H9 (cell line): ENCODE measurements around the gene DCUN1D2. TPM values are rescaled to one million over a fixed set of nuclear protein-coding genes. Genes with fewer than 3 reads are reported as not detected.

ENCODE experiments used
- DNase-seq: peaks from one replicate; pipeline ENCODE4 v3.0.0-alpha.2; 2017
- H2AFZ ChIP-seq: one replicate; pipeline ENCODE4 v1.6.1; 2013; ENCODE audit warnings: mild to moderate bottlenecking, low read length, control low read depth, moderate library complexity
- H2AK5ac ChIP-seq: 2 replicates; pipeline ENCODE4 v1.6.1; 2013; ENCODE audit warnings: low read length, control low read depth, mixed read lengths; ENCODE audit not compliant: insufficient read length
- H2BK120ac ChIP-seq: one replicate; pipeline ENCODE4 v1.6.1; 2013; ENCODE audit warnings: low read depth, mild to moderate bottlenecking, low read length, control low read depth, inconsistent platforms; ENCODE audit not compliant: poor library complexity, severe bottlenecking
- H2BK12ac ChIP-seq: 2 replicates; pipeline ENCODE4 v1.6.1; 2013; ENCODE audit warnings: low read length, control low read depth, mixed read lengths, low read depth; ENCODE audit not compliant: insufficient read length
- H2BK15ac ChIP-seq: 2 replicates; pipeline ENCODE4 v1.6.1; 2013; ENCODE audit warnings: low read depth, low read length, control low read depth
- H2BK20ac ChIP-seq: one replicate; pipeline ENCODE4 v1.6.1; 2013; ENCODE audit warnings: low read depth, mild to moderate bottlenecking, low read length, control low read depth, inconsistent platforms; ENCODE audit not compliant: poor library complexity, severe bottlenecking
- H2BK5ac ChIP-seq: 2 replicates; pipeline ENCODE4 v1.6.1; 2013; ENCODE audit warnings: low read length, control low read depth, mixed read lengths; ENCODE audit not compliant: insufficient read length
- H3K14ac ChIP-seq: 2 replicates; pipeline ENCODE4 v1.6.1; 2013; ENCODE audit warnings: low read length, control low read depth; ENCODE audit not compliant: insufficient read depth
- H3K18ac ChIP-seq: 2 replicates; pipeline ENCODE4 v1.6.1; 2013; ENCODE audit warnings: low read depth, mild to moderate bottlenecking, mixed read lengths, low read length, control low read depth; ENCODE audit not compliant: insufficient read length
- H3K23ac ChIP-seq: 2 replicates; pipeline ENCODE4 v1.6.1; 2013; ENCODE audit warnings: low read length, control low read depth, mixed read lengths, low read depth; ENCODE audit not compliant: insufficient read length
- H3K23me2 ChIP-seq: 2 replicates; pipeline ENCODE4 v1.6.1; 2013; ENCODE audit warnings: low read depth, mild to moderate bottlenecking, mixed read lengths, low read length, control low read depth; ENCODE audit not compliant: insufficient read length, poor library complexity, severe bottlenecking
- H3K27ac ChIP-seq: 2 replicates; pipeline ENCODE4 v1.5.1; 2013; ENCODE audit warnings: low read length, control low read depth, mixed read lengths, low read depth; ENCODE audit not compliant: insufficient read length
- H3K27me3 ChIP-seq: 2 replicates; pipeline ENCODE4 v1.6.1; 2013; ENCODE audit warnings: low read length, control low read depth, inconsistent platforms; ENCODE audit not compliant: insufficient read depth
- H3K4ac ChIP-seq: 2 replicates; pipeline ENCODE4 v1.6.1; 2013; ENCODE audit warnings: low read depth, mild to moderate bottlenecking, control low read depth, inconsistent platforms, low read length, moderate library complexity
- H3K4me1 ChIP-seq: 2 replicates; pipeline ENCODE4 v1.6.1; 2013; ENCODE audit warnings: low read length, control low read depth, inconsistent platforms; ENCODE audit not compliant: insufficient read depth
- H3K4me2 ChIP-seq: 2 replicates; pipeline ENCODE4 v1.6.1; 2013; ENCODE audit warnings: low read length, control low read depth, mixed read lengths; ENCODE audit not compliant: insufficient read length, insufficient read depth
- H3K56ac ChIP-seq: 2 replicates; pipeline ENCODE4 v1.6.1; 2013; ENCODE audit warnings: low read depth, mild to moderate bottlenecking, mixed read lengths, low read length, control low read depth; ENCODE audit not compliant: insufficient read length
- H3K79me1 ChIP-seq: 2 replicates; pipeline ENCODE4 v1.6.1; 2013; ENCODE audit warnings: low read depth, mild to moderate bottlenecking, moderate library complexity, low read length, control low read depth, inconsistent platforms; ENCODE audit not compliant: insufficient read depth, poor library complexity, severe bottlenecking
- H3K79me2 ChIP-seq: 2 replicates; pipeline ENCODE4 v1.6.1; 2013; ENCODE audit warnings: low read length, control low read depth, inconsistent platforms; ENCODE audit not compliant: insufficient read depth
- H3K9ac ChIP-seq: 2 replicates; pipeline ENCODE4 v1.6.1; 2013; ENCODE audit warnings: low read length, control low read depth, mixed read lengths; ENCODE audit not compliant: insufficient read length; ENCODE audit errors: extremely low read depth
- H3K9me3 ChIP-seq: one replicate; pipeline ENCODE4 v1.6.1; 2013; ENCODE audit warnings: low read depth, low read length, inconsistent platforms; ENCODE audit not compliant: control insufficient read depth
- H3T11ph ChIP-seq: one replicate; pipeline ENCODE4 v1.6.1; 2013; ENCODE audit warnings: mild to moderate bottlenecking, low read length, control low read depth, inconsistent platforms
- H4K20me1 ChIP-seq: one replicate; pipeline ENCODE4 v1.6.1; 2013; ENCODE audit not compliant: control insufficient read depth, insufficient read length, insufficient read depth
- H4K5ac ChIP-seq: 2 replicates; pipeline ENCODE4 v1.6.1; 2013; ENCODE audit warnings: low read depth, mild to moderate bottlenecking, mixed read lengths, low read length, control low read depth; ENCODE audit not compliant: insufficient read length
- H4K8ac ChIP-seq: replicated peaks from 2 replicates; pipeline ENCODE4 v1.6.1; 2013; ENCODE audit warnings: low read length, control low read depth, mixed read lengths, low read depth; ENCODE audit not compliant: insufficient read length
- H4K91ac ChIP-seq: 2 replicates; pipeline ENCODE4 v1.6.1; 2013; ENCODE audit warnings: low read depth, mild to moderate bottlenecking, moderate library complexity, mixed read lengths, low read length, control low read depth; ENCODE audit not compliant: insufficient read length
- H3K27ac Mint-ChIP-seq, 3 experiments: 2 replicates in 2 of 3; 3 replicates in 1 of 3; pipeline ENCODE4 v1.8.0; 2020 to 2021; ENCODE audit warnings: mixed read lengths in 3 of 3, mild to moderate bottlenecking in 1 of 3, moderate library complexity in 1 of 3
- H3K27me3 Mint-ChIP-seq: 2 replicates; pipeline ENCODE4 v1.8.0; 2021; ENCODE audit warnings: low read depth, mild to moderate bottlenecking, moderate library complexity, mixed read lengths
- H3K36me3 Mint-ChIP-seq, 3 experiments: 2 replicates in 2 of 3; 3 replicates in 1 of 3; pipeline ENCODE4 v1.8.0; 2020 to 2021; ENCODE audit warnings: low read depth in 3 of 3, mixed read lengths in 3 of 3; ENCODE audit not compliant: insufficient read depth in 1 of 3
- H3K4me1 Mint-ChIP-seq, 2 experiments: 2 replicates each; pipeline ENCODE4 v1.8.0; 2020; ENCODE audit warnings: mixed read lengths in 2 of 2
- H3K4me3 Mint-ChIP-seq, 2 experiments: 2 replicates in 1 of 2; 3 replicates in 1 of 2; pipeline ENCODE4 v1.8.0; 2020 to 2021; ENCODE audit warnings: mild to moderate bottlenecking in 2 of 2, mixed read lengths in 2 of 2, moderate library complexity in 1 of 2
- H3K9me3 Mint-ChIP-seq, 2 experiments: 2 replicates in 1 of 2; 3 replicates in 1 of 2; pipeline ENCODE4 v1.8.0; 2020; ENCODE audit warnings: mild to moderate bottlenecking in 2 of 2, mixed read lengths in 2 of 2, moderate library complexity in 1 of 2
- WGBS: extraction: QIAGEN DNeasy Blood & Tissue Kit; methylation state at CpG from one replicate; pipeline ENCODE4 v1.1.7; 2013; ENCODE audit warnings: missing lambda C conversion rate, low lambda C conversion rate, mixed read lengths; ENCODE audit not compliant: insufficient read length; ENCODE audit errors: extremely low coverage; 5-methylcytosine and 5-hydroxymethylcytosine counted together
- total RNA-seq: library from RNA; stranded (reverse); gene quantifications from 2 replicates; pipeline ENCODE4 v1.2.1, GENCODE V29; 2021
- TF ChIP-seq, protein P1 (sequence below): fragments of 200-600 bp; sonication (generic); conservative IDR thresholded peaks from 3 replicates; pipeline ENCODE4 v1.8.0; 2021; ENCODE audit warnings: antibody characterized with exemption, mild to moderate bottlenecking

The DCUN1D2 gene
- total RNA-seq, 1 experiment from 2014 or later, result 36.8 TPM

DNA sequence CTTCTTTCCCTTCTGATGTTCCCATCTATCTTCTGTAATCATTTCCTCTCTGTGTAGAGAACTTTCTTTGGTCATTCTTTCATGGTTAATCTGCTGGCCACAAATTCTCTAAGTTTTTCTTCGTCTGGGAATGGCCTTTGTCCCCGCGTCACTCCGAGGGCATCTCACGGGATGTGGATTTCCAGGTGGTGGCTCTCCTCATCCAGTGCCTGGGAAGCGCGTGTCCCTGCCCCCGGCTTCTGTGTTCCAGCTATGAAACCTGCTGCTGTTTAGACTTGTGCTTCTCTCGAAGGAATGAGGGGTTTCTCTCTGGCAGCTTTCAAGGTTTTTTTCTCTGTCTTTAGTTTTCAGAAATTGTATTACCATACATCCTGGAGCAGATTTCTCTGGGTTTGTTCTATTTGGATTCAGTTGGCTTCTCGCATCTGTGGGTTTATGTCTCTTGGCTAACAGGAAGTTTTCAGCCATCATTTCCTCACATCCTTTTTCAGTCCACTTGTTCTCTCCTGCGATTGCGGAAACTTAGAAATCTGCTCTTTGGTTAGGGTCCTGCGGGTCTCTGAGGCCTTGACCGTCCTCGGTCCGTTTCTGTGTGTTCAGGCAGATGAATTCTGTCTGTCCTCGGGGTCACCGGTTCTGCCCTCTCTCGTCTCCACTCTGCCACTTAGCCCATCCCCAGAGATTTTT lies 36.9 kb upstream of the DCUN1D2 start:
- H3K4me1 ChIP-seq, result no peaks in the 10 kb centered on the region
- H3K27me3 Mint-ChIP-seq, result no peaks in the 10 kb centered on the region
- H2AK5ac ChIP-seq, result no peak overlapping the region
- H3K14ac ChIP-seq, result no peak overlapping the region
- H3K36me3 Mint-ChIP-seq, result peaks cover 30 to 57% (median 48%) of the 10 kb centered on the region in 3 experiments; a peak in 6 of 7 replicates
- H3K4ac ChIP-seq, result no peak overlapping the region
- H2BK20ac ChIP-seq, result no peak overlapping the region
- H4K5ac ChIP-seq, result no peak overlapping the region
- H3K4me1 Mint-ChIP-seq, result no peaks in the 10 kb centered on the region
- no peak overlapping the region for H3K18ac ChIP-seq
- no peak overlapping the region for H3T11ph ChIP-seq
- no peak overlapping the region for H2BK120ac ChIP-seq
- no peaks in the 10 kb centered on the region for H3K79me2 ChIP-seq
- H3K23ac ChIP-seq, result no peak overlapping the region
- no peak overlapping the region for H2BK12ac ChIP-seq
- H3K27ac Mint-ChIP-seq, result peak overlapping the region in 2 of 3 experiments; percentile 21 to 46; a peak in 2 of 7 replicates
- no peaks in the 10 kb centered on the region for H3K9me3 Mint-ChIP-seq
- H4K91ac ChIP-seq, result no peak overlapping the region
- no peaks in the 10 kb centered on the region for H3K27me3 ChIP-seq
- H3K9ac ChIP-seq, result no peak overlapping the region
- H4K8ac ChIP-seq, result no peak overlapping the region
- H2AFZ ChIP-seq, result no peak overlapping the region
- H2BK15ac ChIP-seq, result no peak overlapping the region
- no peak overlapping the region for H3K4me2 ChIP-seq
- no CpG with 5 or more reads among the region's 19 CpGs for WGBS
- DNase-seq, result peak; percentile 19
- TF ChIP-seq, protein P1, sequence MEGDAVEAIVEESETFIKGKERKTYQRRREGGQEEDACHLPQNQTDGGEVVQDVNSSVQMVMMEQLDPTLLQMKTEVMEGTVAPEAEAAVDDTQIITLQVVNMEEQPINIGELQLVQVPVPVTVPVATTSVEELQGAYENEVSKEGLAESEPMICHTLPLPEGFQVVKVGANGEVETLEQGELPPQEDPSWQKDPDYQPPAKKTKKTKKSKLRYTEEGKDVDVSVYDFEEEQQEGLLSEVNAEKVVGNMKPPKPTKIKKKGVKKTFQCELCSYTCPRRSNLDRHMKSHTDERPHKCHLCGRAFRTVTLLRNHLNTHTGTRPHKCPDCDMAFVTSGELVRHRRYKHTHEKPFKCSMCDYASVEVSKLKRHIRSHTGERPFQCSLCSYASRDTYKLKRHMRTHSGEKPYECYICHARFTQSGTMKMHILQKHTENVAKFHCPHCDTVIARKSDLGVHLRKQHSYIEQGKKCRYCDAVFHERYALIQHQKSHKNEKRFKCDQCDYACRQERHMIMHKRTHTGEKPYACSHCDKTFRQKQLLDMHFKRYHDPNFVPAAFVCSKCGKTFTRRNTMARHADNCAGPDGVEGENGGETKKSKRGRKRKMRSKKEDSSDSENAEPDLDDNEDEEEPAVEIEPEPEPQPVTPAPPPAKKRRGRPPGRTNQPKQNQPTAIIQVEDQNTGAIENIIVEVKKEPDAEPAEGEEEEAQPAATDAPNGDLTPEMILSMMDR, result no peak
- no peak overlapping the region for H3K4me3 Mint-ChIP-seq
- no peaks in the 10 kb centered on the region for H3K23me2 ChIP-seq
- no peak overlapping the region for H3K56ac ChIP-seq
- no peaks in the 10 kb centered on the region for H3K79me1 ChIP-seq
- H3K9me3 ChIP-seq, result no peaks in the 10 kb centered on the region
- no peak overlapping the region for H3K27ac ChIP-seq
- H2BK5ac ChIP-seq, result no peak overlapping the region
- no peaks in the 10 kb centered on the region for H4K20me1 ChIP-seq
